GM20431 (cell line): Measurements from ENCODE around the gene TCF7L2.

Experiments used
- in situ Hi-C: fragments of 300-500 bp; cut with MseI, MboI; formaldehyde crosslinking; loops from one replicate; pipeline ENCODE4 v1.15.0; 2020; ENCODE audit warnings: low sequenced_read_pairs; ENCODE audit not compliant: unreplicated experiment

The TCF7L2 gene

GRCh38 chr10:113037218-113037617, 87.2 kb downstream of the TCF7L2 start:
- in situ Hi-C loops: no loop called here

- in situ Hi-C loops: no loop called here
Measured at GRCh38 chr10:113038183-113038582, 88.1 kb downstream of the TCF7L2 start.

- in situ Hi-C loops: no loop called here
Measured at GRCh38 chr10:113038985-113039384, 88.9 kb downstream of the TCF7L2 start.

- in situ Hi-C loops: no loop called here
Measured at GRCh38 chr10:113041324-113041723, 91.3 kb downstream of the TCF7L2 start.

- in situ Hi-C loops: no loop called here
Measured at GRCh38 chr10:113041841-113042750, 92.0 kb downstream of the TCF7L2 start.

- in situ Hi-C loops: no loop called here
Measured at GRCh38 chr10:113042868-113043267, 92.8 kb downstream of the TCF7L2 start.

- in situ Hi-C loops: no loop called here
Measured at GRCh38 chr10:113044016-113044755, 94.1 kb downstream of the TCF7L2 start.

GRCh38 chr10:113045147-113046055, 95.4 kb downstream of the TCF7L2 start:
- in situ Hi-C loops: no loop called here

GRCh38 chr10:113047151-113047550, 97.1 kb downstream of the TCF7L2 start:
- in situ Hi-C loops: no loop called here

- in situ Hi-C loops: no loop called here
Measured at GRCh38 chr10:113047605-113047962, 97.5 kb downstream of the TCF7L2 start.

GRCh38 chr10:113047963-113048781, 98.1 kb downstream of the TCF7L2 start:
- in situ Hi-C loops: no loop called here

- in situ Hi-C loops: no loop called here
Measured at GRCh38 chr10:113049881-113050280, 99.8 kb downstream of the TCF7L2 start.

GRCh38 chr10:113052076-113052830, 102.2 kb downstream of the TCF7L2 start:
- in situ Hi-C loops: no loop called here

GRCh38 chr10:113053091-113053490, 103.0 kb downstream of the TCF7L2 start:
- in situ Hi-C loops: no loop called here

- in situ Hi-C loops: no loop called here
Measured at GRCh38 chr10:113053881-113054280, 103.8 kb downstream of the TCF7L2 start.

- in situ Hi-C loops: no loop called here
Measured at GRCh38 chr10:113055458-113055857, 105.4 kb downstream of the TCF7L2 start.

GRCh38 chr10:113056030-113056429, 106.0 kb downstream of the TCF7L2 start:
- in situ Hi-C loops: no loop called here

GRCh38 chr10:113056441-113057021, 106.5 kb downstream of the TCF7L2 start:
- in situ Hi-C loops: no loop called here
